M059J (cell line): ENCODE results near the gene TRIP13. TPM values are rescaled to one million over a fixed set of nuclear protein-coding genes. Genes with fewer than 3 reads are reported as not detected.
A peak's percentile ranks its signal among the peaks of the same experiment; 100 is the strongest.
"Not testable (repeated sequence)": the region's sequence is repeated elsewhere in the genome, so short reads cannot be mapped to it uniquely, and the experiment has no call there.

ENCODE experiments used
- DNase-seq: peaks from one replicate; pipeline ENCODE4 v3.0.0-alpha.2; 2012; ENCODE audit warnings: low read depth
- total RNA-seq: library from RNA; depleted of rRNA; stranded (reverse); fragments of >200 nt; shearing (Covaris generic); gene quantifications from 2 replicates; pipeline ENCODE4 v1.2.3, GENCODE V29; 2014; rRNA removed

Gene TRIP13, protein sequence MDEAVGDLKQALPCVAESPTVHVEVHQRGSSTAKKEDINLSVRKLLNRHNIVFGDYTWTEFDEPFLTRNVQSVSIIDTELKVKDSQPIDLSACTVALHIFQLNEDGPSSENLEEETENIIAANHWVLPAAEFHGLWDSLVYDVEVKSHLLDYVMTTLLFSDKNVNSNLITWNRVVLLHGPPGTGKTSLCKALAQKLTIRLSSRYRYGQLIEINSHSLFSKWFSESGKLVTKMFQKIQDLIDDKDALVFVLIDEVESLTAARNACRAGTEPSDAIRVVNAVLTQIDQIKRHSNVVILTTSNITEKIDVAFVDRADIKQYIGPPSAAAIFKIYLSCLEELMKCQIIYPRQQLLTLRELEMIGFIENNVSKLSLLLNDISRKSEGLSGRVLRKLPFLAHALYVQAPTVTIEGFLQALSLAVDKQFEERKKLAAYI
- total RNA-seq: 44.5 and 62.9 TPM in 2 replicates

DNA sequence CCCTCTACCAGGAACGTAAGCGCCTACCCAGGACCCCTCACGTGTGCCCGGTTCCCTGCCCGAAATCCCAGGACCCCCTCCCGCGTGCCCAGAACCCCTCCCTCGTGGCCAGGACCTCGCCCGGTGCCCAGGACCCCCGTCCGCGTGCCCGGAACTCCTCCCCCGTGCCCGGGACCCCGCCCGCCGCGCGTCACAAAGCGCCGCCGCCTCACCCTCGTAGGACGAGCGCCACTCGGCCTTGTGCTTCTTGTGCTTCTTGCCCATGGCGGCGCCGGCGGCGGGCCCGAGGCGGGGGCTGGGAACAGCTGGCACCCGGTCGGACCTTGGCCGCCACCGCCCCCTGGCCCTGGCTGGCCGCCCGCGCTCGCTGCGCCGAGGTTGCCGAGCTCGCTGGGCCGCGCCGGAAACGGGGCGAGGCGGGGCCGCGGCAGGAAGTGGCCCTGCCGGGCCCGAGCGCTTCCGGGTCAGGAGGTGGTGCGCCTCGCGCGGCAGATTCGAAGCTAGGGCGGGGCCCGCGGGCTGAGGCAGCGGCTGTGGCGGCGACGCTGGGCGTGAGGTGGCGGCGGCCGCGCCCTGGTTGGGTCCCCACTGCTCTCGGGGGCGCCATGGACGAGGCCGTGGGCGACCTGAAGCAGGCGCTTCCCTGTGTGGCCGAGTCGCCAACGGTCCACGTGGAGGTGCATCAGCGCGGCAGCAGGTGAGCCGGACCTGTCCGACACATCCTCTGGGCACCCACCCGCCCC lies at the start of gene TRIP13, which contains the start of gene BRD9:
TSS of gene TRIP13 (plus strand) at position 491 of the 743 bp plus-strand sequence. CDS start at position 606, 115 bp downstream.
TSS of gene BRD9 (minus strand) at position 408 of the 743 bp plus-strand sequence. CDS start at position 264, 144 bp downstream.
- peak; percentile 80 for DNase-seq

GRCh38 chr5:843371-843770 lies 49.3 kb upstream of the TRIP13 start:
- not testable (repeated sequence) for DNase-seq

GRCh38 chr5:843926-844325 lies 48.8 kb upstream of the TRIP13 start:
- not testable (repeated sequence) for DNase-seq

- DNase-seq: not testable (repeated sequence)
These were observed 48.3 kb upstream of the TRIP13 start for GRCh38 chr5:844426-844825.

GRCh38 chr5:845031-845675 lies 47.5 kb upstream of the TRIP13 start:
- DNase-seq: not testable (repeated sequence)

DNA sequence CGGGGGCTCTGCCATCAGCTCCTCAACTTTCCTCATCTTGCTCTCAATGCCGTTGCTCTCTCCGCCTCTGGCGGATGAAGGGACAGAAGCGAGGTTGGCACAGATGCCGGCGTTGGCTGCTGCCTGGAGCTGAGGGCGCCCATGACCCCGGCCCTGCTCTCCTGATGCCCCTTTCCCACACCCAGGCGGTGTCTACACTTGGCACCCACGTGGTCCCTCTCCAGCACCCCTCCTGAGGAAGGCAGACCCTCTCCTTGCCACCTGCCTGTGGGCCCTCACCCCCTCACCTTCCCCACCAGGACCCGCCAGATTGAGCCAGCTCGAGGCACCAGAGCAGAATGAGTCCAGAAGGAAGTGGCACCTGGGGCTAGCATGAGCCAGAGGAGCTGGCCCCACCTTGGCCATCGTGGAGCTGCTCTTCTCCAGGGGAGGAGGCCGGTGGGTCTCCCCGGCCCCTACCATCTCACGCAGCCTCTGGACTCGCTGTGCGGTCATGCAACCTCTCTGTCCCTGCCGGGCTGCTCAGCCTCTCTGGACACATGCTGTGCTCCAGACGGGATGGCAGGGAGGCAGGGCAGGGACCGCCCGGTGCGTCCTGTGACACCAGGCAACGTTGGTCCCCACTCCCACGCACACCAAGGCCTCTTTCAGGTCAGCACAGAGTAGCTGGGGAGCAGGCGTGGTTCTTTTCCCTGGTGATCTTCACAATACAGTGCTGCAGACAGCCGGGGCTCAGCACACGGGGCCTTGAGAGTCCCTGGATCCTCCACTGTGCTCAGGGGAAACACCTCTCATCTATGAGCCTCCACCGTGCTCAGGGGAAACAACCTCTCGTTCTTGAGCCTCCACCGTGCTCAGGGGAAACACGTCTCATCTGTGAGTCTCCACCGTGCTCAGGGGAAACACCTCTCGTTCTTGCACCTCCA lies 46.7 kb upstream of the TRIP13 start:
- DNase-seq: not testable (repeated sequence)

- not testable (repeated sequence) for DNase-seq
These were observed 46.0 kb upstream of the TRIP13 start for GRCh38 chr5:846602-847091.

DNA sequence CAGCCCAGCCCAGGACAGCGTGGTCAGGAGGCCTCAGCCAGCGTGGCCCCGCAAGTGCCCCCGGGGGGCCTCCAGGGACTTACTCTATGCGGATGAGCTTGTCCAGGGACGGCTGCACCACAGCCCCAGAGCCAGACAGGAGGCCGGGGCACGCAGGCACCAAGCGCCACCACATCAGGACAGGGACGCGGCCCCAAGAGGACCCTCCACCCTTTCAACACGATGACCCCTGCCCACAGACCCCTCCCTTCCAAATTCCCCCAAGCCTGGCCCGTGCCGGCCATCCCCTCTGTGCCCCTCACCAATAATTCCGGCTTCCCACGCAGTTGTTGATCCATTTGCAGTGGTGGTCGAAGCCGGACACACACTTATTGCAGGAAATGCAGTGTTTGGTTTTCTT lies 45.5 kb upstream of the TRIP13 start:
- DNase-seq: not testable (repeated sequence)

DNA sequence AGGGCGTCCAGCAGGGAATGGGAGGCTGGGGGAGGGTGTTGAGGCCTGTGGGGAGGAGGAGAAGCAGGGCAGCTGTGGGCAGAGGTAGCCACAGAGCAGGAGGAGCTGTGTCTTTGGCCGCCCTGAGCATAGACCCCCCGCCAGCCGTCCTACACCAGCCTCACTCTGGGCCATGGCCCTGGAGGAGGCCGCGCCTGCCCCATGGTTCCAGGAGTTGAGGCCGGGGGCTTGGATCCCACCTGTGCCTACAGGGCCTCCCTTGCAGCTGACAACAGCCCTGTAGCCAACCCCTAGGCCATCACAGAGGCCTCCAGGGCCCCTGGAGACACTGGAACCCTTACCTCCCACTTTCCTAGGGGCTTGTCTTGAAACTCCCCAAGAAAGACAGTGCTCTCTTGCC lies 44.9 kb upstream of the TRIP13 start:
- not testable (repeated sequence) for DNase-seq

DNA sequence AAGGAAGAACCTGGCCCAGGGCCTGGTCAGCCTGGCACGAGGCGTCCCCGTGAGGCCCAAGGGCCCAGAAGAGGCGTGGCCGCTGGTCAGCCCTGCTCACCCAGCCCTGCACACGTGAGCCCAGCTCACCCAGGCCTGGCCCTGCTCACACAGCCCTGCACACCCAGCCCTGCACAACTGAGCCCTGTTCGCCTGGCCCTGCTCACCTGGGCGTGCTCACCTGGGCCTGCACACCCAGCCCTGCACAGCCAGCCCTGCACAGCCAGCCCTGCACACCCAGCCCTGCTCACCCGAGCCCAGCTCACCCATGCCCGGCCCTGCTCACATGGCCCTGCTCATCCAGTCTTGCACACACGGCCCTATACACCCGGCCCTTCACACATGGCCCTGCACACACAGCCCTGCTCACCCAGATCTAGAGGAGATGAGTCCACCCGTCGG lies 44.0 kb upstream of the TRIP13 start:
- DNase-seq: no peak

DNA sequence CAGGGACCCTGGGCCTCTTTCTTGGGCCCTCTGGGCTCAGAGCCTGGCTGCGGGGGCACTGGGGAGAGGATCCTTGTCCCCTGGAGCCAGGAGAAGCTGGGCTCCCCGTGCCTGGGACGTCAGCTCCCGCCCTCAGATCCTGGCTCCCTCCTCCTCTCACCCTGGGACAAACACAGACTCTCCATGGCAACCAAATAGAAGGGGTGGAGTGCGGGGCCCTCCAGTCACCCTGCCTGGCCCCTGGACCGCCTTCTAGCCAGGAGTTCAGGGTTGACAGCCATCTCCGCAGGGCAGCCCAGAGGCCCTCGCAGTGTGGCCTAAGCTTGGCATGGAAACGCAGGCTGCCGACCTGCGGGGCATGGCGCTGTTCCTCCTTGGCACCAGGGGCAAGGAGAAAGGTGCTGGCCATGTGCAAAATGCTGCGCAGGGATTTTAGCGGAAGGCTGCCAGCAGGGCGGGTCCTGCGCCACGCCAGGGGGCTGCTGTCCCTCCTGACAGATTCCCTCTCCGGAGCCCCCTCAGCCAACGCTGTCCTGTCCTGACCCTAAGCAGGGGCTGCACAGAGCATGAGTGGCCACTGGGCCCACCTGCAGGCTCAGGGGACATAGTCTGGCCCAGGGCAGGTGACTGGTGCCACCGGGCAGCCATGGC lies 42.9 kb upstream of the TRIP13 start:
- DNase-seq: no peak

DNA sequence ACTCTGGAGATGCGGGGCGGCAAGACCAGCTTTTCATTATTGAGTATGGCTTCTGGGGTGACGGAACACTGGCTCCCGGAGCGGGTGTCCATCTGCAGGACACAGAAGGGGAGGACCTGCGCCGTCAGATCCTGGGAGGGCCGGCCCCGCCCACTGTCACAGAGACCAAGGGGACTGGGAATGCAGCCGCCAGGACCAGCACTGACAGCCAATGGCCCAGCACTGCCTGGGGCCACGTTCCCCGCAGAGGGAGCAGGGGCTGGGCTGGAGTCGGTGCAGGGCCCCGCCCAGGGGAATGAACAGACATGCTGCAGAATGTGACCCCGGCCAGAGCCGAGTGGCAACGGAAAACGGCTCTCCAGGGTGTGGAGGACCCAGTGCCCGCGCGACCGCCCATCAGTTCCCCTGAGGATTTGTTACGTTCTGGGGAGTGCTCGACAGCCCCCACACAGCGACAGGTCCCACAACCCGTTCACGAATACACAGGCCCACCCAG lies 42.1 kb upstream of the TRIP13 start, which contains the start of gene ZDHHC11:
TSS of gene ZDHHC11 (minus strand) at position 476 of the 496 bp plus-strand sequence. CDS start at position 92, 384 bp downstream.
- DNase-seq: peak; percentile 39

DNA sequence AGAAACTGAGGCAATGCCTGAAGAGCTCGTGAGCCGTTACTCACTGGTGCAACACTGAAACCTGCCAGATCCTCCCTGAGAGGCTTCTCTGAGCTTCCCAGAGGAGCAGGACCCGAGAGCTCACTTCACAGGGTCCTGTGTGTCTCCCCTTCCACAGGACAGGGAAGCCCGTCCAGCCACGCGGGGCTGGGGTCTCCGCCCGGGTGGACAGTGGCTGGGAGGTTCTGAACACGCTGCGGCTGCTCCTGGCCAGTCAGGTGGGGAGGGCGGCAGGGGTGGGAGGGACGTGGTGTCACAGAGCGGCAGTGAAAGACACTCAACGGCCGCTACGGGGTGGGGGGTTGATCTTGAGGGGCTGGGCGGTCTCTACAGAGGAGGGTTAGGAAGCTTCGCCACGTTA lies 41.6 kb upstream of the TRIP13 start:
- no peak for DNase-seq

- no peak for DNase-seq
These were observed 41.1 kb upstream of the TRIP13 start for GRCh38 chr5:851553-851952.

DNA sequence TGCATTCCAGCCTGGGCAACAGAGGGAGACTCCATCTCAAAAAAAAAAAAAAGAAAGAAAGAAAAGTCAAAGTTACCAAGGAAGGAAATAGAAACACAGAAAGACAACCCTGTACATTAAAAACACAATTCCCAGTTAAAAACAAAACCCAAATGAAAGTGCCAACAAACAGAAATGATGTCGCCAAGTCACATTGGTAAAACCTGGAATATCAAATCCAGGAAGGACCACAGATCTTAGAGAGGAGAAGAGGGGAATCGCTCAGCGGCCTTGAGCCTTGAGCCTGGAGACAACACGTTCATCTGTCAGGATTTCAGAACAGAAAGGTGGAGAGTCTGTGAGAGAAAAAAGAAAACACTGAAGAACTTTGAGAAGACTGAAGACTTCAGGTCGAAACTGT lies 40.7 kb upstream of the TRIP13 start:
- no peak for DNase-seq

GRCh38 chr5:852431-853401 lies 40.0 kb upstream of the TRIP13 start:
- DNase-seq: no peak

GRCh38 chr5:853416-854090 lies 39.1 kb upstream of the TRIP13 start:
- not testable (repeated sequence) for DNase-seq

DNA sequence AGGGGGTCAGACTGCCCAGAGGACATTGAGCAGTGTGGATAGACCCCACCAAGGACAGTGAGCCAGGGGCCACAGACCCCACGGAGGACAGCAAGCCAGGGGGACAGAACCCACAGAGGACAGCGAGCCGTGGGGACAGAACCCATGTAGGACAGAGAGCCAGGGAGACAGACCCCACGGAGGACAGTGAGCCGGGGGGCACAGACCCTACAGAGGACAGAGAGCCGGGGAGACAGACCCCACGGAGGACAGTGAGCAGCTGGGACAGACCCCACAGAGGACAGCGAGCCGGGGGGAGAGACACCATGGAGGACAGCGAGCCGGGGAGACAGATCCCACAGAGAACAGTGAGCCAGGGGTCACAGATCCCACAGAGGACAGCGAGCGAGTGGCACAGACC lies 38.5 kb upstream of the TRIP13 start:
- no peak for DNase-seq
